A673 (cell line): ENCODE data around the gene NUP62. TPM values are rescaled to one million over a fixed set of nuclear protein-coding genes. Genes with fewer than 3 reads are reported as not detected.

Source experiments
- BruUV-seq: library from RNA; stranded (reverse); fragments of 400-500 nt; replicated peaks from 2 replicates; lab custom pipeline; 2021; lab: Mats Ljungman, UMichigan
- CTCF ChIA-PET: fragments of 300-600 bp; sonication (Branson Sonifier 250); formaldehyde crosslinking; loops from one replicate; lab custom pipeline; 2022; ENCODE audit warnings: antibody characterized with exemption; lab: Charles Lee
- POLR2A ChIA-PET: fragments of 300-600 bp; sonication (Branson Sonifier 250); formaldehyde crosslinking; loops from one replicate; lab custom pipeline; 2022; ENCODE audit warnings: antibody characterized with exemption; ENCODE audit not compliant: low non-redundant PET; lab: Charles Lee
- DNase-seq: peaks from one replicate; pipeline ENCODE4 v3.0.0-alpha.2; 2015; ENCODE audit warnings: low spot score
- H3K27ac ChIP-seq: fragments of 200-600 bp; sonication (generic); 2 replicates; pipeline ENCODE4 v1.5.1; 2016; ENCODE audit warnings: mixed run types, low read depth, mild to moderate bottlenecking, mixed read lengths, antibody characterized with exemption, low read length; ENCODE audit not compliant: poor library complexity, severe bottlenecking
- H3K27me3 ChIP-seq: fragments of 200-600 bp; sonication (generic); replicated peaks from 2 replicates; pipeline ENCODE4 v1.6.1; 2017; ENCODE audit warnings: mixed run types, low read depth, mild to moderate bottlenecking, mixed read lengths, antibody characterized with exemption, low read length; ENCODE audit not compliant: insufficient read depth, poor library complexity
- H3K36me3 ChIP-seq: fragments of 200-600 bp; sonication (generic); 2 replicates; pipeline ENCODE4 v1.6.1; 2016; ENCODE audit warnings: mixed run types, mild to moderate bottlenecking, mixed read lengths, antibody characterized with exemption, low read length; ENCODE audit not compliant: insufficient read depth, poor library complexity, severe bottlenecking
- H3K4me1 ChIP-seq: fragments of 200-600 bp; sonication (generic); 2 replicates; pipeline ENCODE4 v1.6.1; 2017; ENCODE audit warnings: mixed run types, mild to moderate bottlenecking, mixed read lengths, antibody characterized with exemption, low read length; ENCODE audit not compliant: insufficient read depth, poor library complexity, severe bottlenecking
- H3K4me3 ChIP-seq: fragments of 200-600 bp; sonication (generic); 2 replicates; pipeline ENCODE4 v1.5.1; 2016; ENCODE audit warnings: low read depth, mixed run types, mild to moderate bottlenecking, mixed read lengths, low read length; ENCODE audit not compliant: poor library complexity, severe bottlenecking
- H3K9me3 ChIP-seq: fragments of 200-600 bp; sonication (generic); 2 replicates; pipeline ENCODE4 v1.6.1; 2016; ENCODE audit warnings: mixed run types, low read depth, mild to moderate bottlenecking, mixed read lengths, antibody characterized with exemption, low read length; ENCODE audit not compliant: poor library complexity, severe bottlenecking
- CTCF ChIP-seq: fragments of 300-800, 200-600 bp; sonication (generic); conservative IDR thresholded peaks from 2 replicates; pipeline ENCODE4 v1.5.1; 2017; ENCODE audit warnings: low read depth, mild to moderate bottlenecking, antibody characterized with exemption, low read length, moderate library complexity, mixed read lengths
- EZH2 ChIP-seq: fragments of 200-600 bp; sonication (generic); IDR thresholded peaks from 2 replicates; pipeline ENCODE4 v1.6.1; 2017; ENCODE audit warnings: borderline replicate concordance, low read depth, mild to moderate bottlenecking, mixed read lengths, antibody characterized with exemption, low read length; ENCODE audit not compliant: poor library complexity, severe bottlenecking
- intact Hi-C: fragments of 100-400 bp; cut with micrococcal nuclease; formaldehyde crosslinking; loops from one replicate; pipeline ENCODE4 v1.10.0; 2022; ENCODE audit not compliant: unreplicated experiment
- total RNA-seq: library from RNA; stranded (reverse); gene quantifications from 2 replicates; pipeline ENCODE4 v1.2.3, GENCODE V29; 2021

The NUP62 gene
- total RNA-seq, 1 experiment from 2014 or later = 98.5 TPM

GRCh38 chr19:49890349-49891311, 38.7 kb downstream of the NUP62 start:
- ChIA-PET POLR2A (no interaction called here), CTCF (interaction anchor here (0.9 kb wide), 1 partner anchor 18 kb away, joined by 3 read pairs; no protein-coding TSS in a partner anchor)
- no peak for DNase-seq
- Histone ChIP-seq H3K4me3 (peak overlapping the region; percentile 20), H3K4me1 (no peaks in the 10 kb centered on the region), H3K36me3 (no peaks in the 10 kb centered on the region), H3K27me3 (no peaks in the 10 kb centered on the region), H3K9me3 (no peaks in the 10 kb centered on the region), H3K27ac (no peak overlapping the region)
- intact Hi-C loops = no loop called here
- TF ChIP-seq CTCF (peak; percentile 10; the same call in 1 of the 2 replicates), EZH2 (no peak)
- BruUV-seq = no TSS peak

GRCh38 chr19:49889687-49890348, 39.5 kb downstream of the NUP62 start:
- no TSS peak for BruUV-seq
- ChIA-PET CTCF (interaction anchor here (0.9 kb wide), 1 partner anchor 18 kb away, joined by 3 read pairs; no protein-coding TSS in a partner anchor), POLR2A (no interaction called here)
- peak overlapping the region; percentile 20 for H3K4me3 ChIP-seq
- intact Hi-C loops = no loop called here
- no peaks in the 10 kb centered on the region for H3K4me1 ChIP-seq
- H3K9me3 ChIP-seq = no peaks in the 10 kb centered on the region
- no peaks in the 10 kb centered on the region for H3K27me3 ChIP-seq
- H3K36me3 ChIP-seq = no peaks in the 10 kb centered on the region
- no peak overlapping the region for H3K27ac ChIP-seq
- TF ChIP-seq CTCF = peak; percentile 88
- TF ChIP-seq EZH2 = no peak
- peak; percentile 85 for DNase-seq

GRCh38 chr19:49889038-49889686, 40.1 kb downstream of the NUP62 start:
- H3K27me3 ChIP-seq = no peaks in the 10 kb centered on the region
- peaks cover 6% of the 10 kb centered on the region for H3K36me3 ChIP-seq
- intact Hi-C loops = no loop called here
- no peak for DNase-seq
- BruUV-seq = no TSS peak
- TF ChIP-seq EZH2 = no peak
- ChIA-PET CTCF (no interaction called here), POLR2A (no interaction called here)
- H3K4me1 ChIP-seq = no peaks in the 10 kb centered on the region
- H3K27ac ChIP-seq = no peak overlapping the region
- no peak overlapping the region for H3K4me3 ChIP-seq
- no peaks in the 10 kb centered on the region for H3K9me3 ChIP-seq
